Gastroesophageal sphincter (tissue), 4 donors: ENCODE measurements around the gene PANX2. TPM values are rescaled to one million over a fixed set of nuclear protein-coding genes. Genes with fewer than 3 reads are reported as not detected.

Experiments
- ATAC-seq: fragments of 150-250 bp; one replicate; pipeline ENCODE4 v1.9.1; 2016; ENCODE audit warnings: mild to moderate bottlenecking, moderate library complexity
- H3K27ac ChIP-seq, 4 donors: fragments of 200-600 bp; sonication (generic) in 3 of 4; 1 replicate in 3 of 4; 2 replicates in 1 of 4; pipeline ENCODE4 v1.5.1; 2016 to 2019
- H3K27me3 ChIP-seq: fragments of 200-600 bp; sonication (generic); one replicate; pipeline ENCODE4 v1.5.1; 2019
- H3K36me3 ChIP-seq, 2 donors: fragments of 200-600 bp; sonication (generic); one replicate each; pipeline ENCODE4 v1.5.1; 2019; ENCODE audit warnings: control low read depth in 1 of 2
- H3K4me1 ChIP-seq, 3 donors: fragments of 200-600 bp; sonication (generic); 1 replicate in 2 of 3; 2 replicates in 1 of 3; pipeline ENCODE4 v1.5.1; 2016 to 2019; ENCODE audit warnings: control low read depth in 2 of 3
- H3K4me3 ChIP-seq, 2 donors: fragments of 200-600 bp; sonication (generic); one replicate each; pipeline ENCODE4 v1.5.1; 2019; ENCODE audit warnings: mild to moderate bottlenecking in 1 of 2, moderate library complexity in 1 of 2
- H3K9me3 ChIP-seq, 3 donors: fragments of 200-600 bp; sonication (generic); one replicate each; pipeline ENCODE4 v1.5.1; 2017 to 2019; ENCODE audit warnings: control low read depth in 2 of 3
- EP300 ChIP-seq: sonication (generic); formaldehyde crosslinking; IDR thresholded peaks from one replicate; pipeline ENCODE4 v1.6.1; 2017; ENCODE audit warnings: antibody characterized with exemption, mild to moderate bottlenecking
- POLR2A ChIP-seq, 2 donors: fragments of 450-650 bp; IDR thresholded peaks; one replicate each; pipeline ENCODE4 v1.6.1; 2017; ENCODE audit warnings: antibody characterized with exemption in 2 of 2, mild to moderate bottlenecking in 2 of 2, moderate library complexity in 1 of 2
- POLR2AphosphoS5 ChIP-seq: sonication (generic); formaldehyde crosslinking; IDR thresholded peaks from one replicate; pipeline ENCODE4 v1.6.1; 2017; ENCODE audit warnings: antibody characterized with exemption
- WGBS, 2 donors: methylation state at CpG; one replicate each; pipeline ENCODE4 v1.1.5; 2018; ENCODE audit warnings: low coverage in 1 of 2; 5-methylcytosine and 5-hydroxymethylcytosine counted together
- total RNA-seq, 4 donors: library from RNA; depleted of rRNA; stranded (reverse); fragments of >200 nt; gene quantifications; one replicate each; pipeline ENCODE4 v1.1.0, GENCODE V29; 2016
- TF ChIP-seq, protein P1 (sequence below), 4 experiments: fragments of 200-600 bp in 2 of 4; fragments of 450-650 bp in 2 of 4; sonication (generic) in 1 of 4; IDR thresholded peaks; one replicate each; pipeline ENCODE4 v1.5.1; 2017 to 2019; ENCODE audit warnings: antibody characterized with exemption in 4 of 4, mild to moderate bottlenecking in 2 of 4, moderate library complexity in 2 of 4

PANX2 gene
- total RNA-seq, 4 donors from 2014 or later = 0.13 to 0.46 TPM; not detected in 2

DNA sequence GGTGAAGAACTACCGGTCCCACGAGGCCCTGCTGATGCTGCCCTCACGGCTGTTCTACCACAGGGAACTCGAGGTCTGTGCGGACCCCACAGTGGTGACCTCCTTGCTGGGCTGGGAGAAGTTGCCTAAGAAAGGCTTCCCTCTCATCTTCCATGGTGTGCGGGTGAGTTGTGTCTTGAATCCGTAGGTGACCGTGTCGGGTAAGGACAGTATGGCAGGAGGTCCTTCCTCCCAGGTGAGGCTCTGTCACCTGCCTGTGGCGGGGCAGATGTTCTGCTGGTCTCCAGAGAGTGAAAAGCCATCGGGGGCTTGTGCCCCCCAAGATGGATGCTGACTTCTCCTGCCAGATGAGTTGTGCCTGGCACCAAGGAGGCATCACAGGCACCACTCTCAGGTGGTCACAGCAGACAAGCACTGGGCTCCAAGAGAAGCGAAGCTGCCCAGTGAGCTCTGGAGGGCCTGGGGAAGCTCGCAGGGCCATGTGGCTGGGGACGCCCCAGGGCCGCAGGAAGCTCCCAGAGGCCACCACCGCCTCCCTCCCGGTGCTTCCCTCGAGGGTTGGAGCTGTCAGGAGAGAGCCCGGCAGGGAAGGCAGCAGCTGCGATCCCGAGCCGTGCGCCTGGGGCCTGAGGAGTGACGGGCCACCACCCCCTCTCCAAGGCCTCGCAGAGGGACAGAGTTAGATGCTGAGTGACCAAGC, 17.3 kb upstream of the PANX2 start:
- Histone ChIP-seq H3K36me3 (no peaks in the 10 kb centered on the region), H3K9me3 (no peaks in the 10 kb centered on the region), H3K27me3 (no peaks in the 10 kb centered on the region), H3K4me3 (no peak overlapping the region), H3K27ac (no peak overlapping the region), H3K4me1 (no peaks in the 10 kb centered on the region)
- TF ChIP-seq EP300 = no peak
- TF ChIP-seq POLR2AphosphoS5 = no peak
- TF ChIP-seq, protein P1, sequence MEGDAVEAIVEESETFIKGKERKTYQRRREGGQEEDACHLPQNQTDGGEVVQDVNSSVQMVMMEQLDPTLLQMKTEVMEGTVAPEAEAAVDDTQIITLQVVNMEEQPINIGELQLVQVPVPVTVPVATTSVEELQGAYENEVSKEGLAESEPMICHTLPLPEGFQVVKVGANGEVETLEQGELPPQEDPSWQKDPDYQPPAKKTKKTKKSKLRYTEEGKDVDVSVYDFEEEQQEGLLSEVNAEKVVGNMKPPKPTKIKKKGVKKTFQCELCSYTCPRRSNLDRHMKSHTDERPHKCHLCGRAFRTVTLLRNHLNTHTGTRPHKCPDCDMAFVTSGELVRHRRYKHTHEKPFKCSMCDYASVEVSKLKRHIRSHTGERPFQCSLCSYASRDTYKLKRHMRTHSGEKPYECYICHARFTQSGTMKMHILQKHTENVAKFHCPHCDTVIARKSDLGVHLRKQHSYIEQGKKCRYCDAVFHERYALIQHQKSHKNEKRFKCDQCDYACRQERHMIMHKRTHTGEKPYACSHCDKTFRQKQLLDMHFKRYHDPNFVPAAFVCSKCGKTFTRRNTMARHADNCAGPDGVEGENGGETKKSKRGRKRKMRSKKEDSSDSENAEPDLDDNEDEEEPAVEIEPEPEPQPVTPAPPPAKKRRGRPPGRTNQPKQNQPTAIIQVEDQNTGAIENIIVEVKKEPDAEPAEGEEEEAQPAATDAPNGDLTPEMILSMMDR (IDR thresholded peaks at IDR 0.05) = no peak
- TF ChIP-seq POLR2A (IDR thresholded peaks at IDR 0.05) = no peak
- ATAC-seq = no peak
- WGBS, 2 donors = 83% methylated on average over 6 of the region's 25 CpGs; no CpG with 5 or more reads in 1 of the 2 donors

DNA sequence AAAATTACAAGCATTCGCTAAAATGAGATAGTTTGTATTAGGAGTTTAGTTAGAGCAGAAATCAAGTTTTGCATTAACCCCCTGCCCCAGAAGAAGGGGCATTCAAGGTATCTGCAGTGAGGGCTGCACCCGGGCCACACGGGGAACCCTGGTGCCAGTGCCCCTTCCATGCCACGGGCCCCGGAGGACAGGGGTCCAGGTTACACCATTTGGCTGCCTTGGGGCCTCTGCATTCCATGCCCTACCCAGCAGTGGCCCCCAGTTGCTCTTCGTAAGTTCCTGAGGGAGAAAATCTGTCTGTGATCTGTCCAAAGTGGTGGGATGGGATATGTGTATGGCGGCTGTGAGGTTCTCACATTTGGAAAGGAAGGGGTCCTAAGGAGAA, 16.8 kb upstream of the PANX2 start:
- TF ChIP-seq POLR2AphosphoS5 (no peak), EP300 (no peak), POLR2A (IDR thresholded peaks at IDR 0.05) (no peak)
- TF ChIP-seq, protein P1 (IDR thresholded peaks at IDR 0.05) = no peak
- H3K4me1 ChIP-seq = no peaks in the 10 kb centered on the region
- no peaks in the 10 kb centered on the region for H3K36me3 ChIP-seq
- no peak for ATAC-seq
- 80 to 85% methylated on average over 1 to 5 of the region's 7 CpGs for WGBS, 2 donors
- H3K9me3 ChIP-seq = no peaks in the 10 kb centered on the region
- H3K27me3 ChIP-seq = no peaks in the 10 kb centered on the region
- H3K27ac ChIP-seq = no peak overlapping the region
- no peak overlapping the region for H3K4me3 ChIP-seq

DNA sequence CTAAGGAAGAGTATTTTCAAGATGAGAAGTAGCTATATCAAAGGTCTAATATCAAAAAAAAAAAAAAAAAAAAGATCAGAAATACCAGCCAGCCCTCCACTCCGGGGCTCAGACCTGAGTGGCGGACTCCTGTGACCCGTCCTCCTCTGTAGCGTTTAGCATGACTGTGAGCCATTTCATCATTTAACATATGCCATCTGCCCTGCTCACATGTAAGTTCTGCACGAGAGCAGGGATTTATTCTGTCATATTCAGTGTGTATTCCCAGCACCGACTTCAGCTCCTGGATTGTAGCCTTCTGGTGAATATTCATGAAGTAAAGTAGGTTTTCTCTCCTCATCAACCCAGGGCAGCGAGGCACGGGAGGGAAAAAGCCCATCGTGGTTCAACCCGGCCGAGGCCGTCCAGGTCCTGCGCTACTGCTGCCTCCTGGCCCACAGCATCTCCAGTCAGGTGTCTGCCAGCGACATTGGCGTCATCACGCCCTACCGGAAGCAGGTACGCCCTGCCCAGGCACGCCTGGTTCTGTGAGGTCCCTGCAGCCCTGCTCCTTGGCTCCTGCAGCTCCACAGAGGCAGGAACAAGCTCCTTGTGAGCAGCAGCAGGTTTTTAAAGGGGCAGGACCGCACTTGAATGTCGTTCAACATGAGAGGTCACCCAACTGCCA, 12.7 kb upstream of the PANX2 start:
- no peaks in the 10 kb centered on the region for H3K4me1 ChIP-seq
- no peaks in the 10 kb centered on the region for H3K9me3 ChIP-seq
- H3K27ac ChIP-seq = no peak overlapping the region
- ATAC-seq = no peak
- H3K36me3 ChIP-seq = no peaks in the 10 kb centered on the region
- H3K27me3 ChIP-seq = peaks cover 13% of the 10 kb centered on the region
- TF ChIP-seq POLR2A (IDR thresholded peaks at IDR 0.05) = no peak
- TF ChIP-seq, protein P1 (IDR thresholded peaks at IDR 0.05) = no peak
- no peak for TF ChIP-seq POLR2AphosphoS5
- TF ChIP-seq EP300 = no peak
- no peak overlapping the region for H3K4me3 ChIP-seq
- WGBS, 2 donors = 79 to 87% methylated on average over 5 to 16 of the region's 21 CpGs

DNA sequence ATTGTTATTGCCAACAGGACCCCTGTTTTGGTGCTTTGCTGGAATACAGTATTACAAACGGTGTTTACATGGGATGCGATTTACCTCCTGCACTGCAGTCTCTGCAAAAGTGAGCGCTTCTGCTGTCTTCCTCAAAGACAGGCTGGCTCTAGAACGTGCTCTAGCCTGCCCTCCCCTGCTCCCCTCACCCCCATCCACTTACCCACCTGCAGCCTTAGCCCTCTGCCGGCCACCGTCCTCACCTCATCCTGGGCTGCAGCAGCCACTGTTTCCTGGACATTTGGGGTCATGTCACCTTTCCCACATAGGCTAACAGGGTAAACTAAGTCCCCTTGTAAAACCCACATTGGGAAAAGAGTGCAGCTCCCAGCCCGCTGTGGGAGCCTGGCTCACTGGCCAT, 9.6 kb upstream of the PANX2 start:
- no peak overlapping the region for H3K27ac ChIP-seq
- H3K4me1 ChIP-seq = no peaks in the 10 kb centered on the region
- H3K9me3 ChIP-seq = no peaks in the 10 kb centered on the region
- WGBS, 2 donors = 88 to 100% methylated on average over 2 to 5 of the region's 7 CpGs
- peaks cover 16% of the 10 kb centered on the region for H3K27me3 ChIP-seq
- no peak for ATAC-seq
- no peak for TF ChIP-seq EP300
- no peak for TF ChIP-seq POLR2A (IDR thresholded peaks at IDR 0.05)
- TF ChIP-seq POLR2AphosphoS5 = no peak
- TF ChIP-seq, protein P1 (IDR thresholded peaks at IDR 0.05) = no peak
- no peaks in the 10 kb centered on the region for H3K36me3 ChIP-seq
- no peak overlapping the region for H3K4me3 ChIP-seq
